ENCODE data around the gene TAF4.

Gene TAF4

GRCh38 chr20:62046431-62046830, 19.2 kb downstream of the TAF4 start:
- H3K4me1 Mint-ChIP-seq = peaks cover 9% of the 10 kb centered on the region

DNA sequence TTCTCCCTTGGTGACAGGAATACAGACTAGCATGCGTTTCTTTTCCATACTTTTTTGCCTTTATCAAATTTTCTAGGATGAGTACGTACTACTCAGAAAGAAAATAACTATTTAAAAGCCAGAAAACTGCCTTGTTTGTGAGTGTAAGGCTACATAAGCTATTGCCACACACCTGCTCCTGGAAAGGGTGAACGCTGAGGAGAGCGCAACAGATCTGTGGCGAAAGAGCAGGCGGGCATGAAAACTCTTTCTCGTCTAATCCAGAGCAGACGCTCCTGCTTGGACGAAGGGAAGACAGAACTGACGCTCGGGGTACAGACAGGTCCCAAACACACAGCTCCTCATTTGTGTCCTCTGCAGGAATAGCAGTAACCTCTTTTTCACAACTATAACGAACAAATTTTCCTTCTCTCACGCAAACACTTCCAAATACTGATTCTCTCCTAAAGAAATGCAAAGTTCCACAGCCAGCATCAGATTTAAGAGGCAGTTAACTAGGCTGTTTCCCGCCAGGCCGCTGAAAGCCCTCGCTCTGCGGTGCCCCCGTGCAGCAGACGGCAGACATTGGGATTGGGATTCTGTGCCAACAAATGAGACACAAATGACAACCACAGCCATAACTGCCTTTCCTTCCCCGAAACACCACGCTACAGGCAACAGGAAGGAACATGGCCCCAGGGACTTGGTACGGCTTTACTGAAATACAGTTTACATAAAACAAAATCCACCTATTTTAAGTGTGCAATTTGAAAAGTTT, 20.0 kb downstream of the TAF4 start:
- Mint-ChIP-seq H3K4me3 (no peak overlapping the region), H3K36me3 (ENCODE audit: low read depth) (no peaks in the 10 kb centered on the region), H3K27me3 (no peaks in the 10 kb centered on the region), H3K9me3 (no peaks in the 10 kb centered on the region), H3K4me1 (peaks cover 9% of the 10 kb centered on the region), H3K27ac (no peak overlapping the region)
- ATAC-seq (no peak), DNase-seq (no peak)

More at GRCh38 chr20:62046431-62046830, 19.2 kb downstream of the TAF4 start:
- no peak for ATAC-seq
- no peak for DNase-seq
- no peak overlapping the region for H3K27ac Mint-ChIP-seq
- H3K9me3 Mint-ChIP-seq = no peaks in the 10 kb centered on the region
- no peaks in the 10 kb centered on the region for H3K27me3 Mint-ChIP-seq
- no peaks in the 10 kb centered on the region for H3K36me3 Mint-ChIP-seq (ENCODE audit: low read depth)
- H3K4me3 Mint-ChIP-seq = no peak overlapping the region

- no peak for DNase-seq
- H3K36me3 Mint-ChIP-seq (ENCODE audit: low read depth) = no peaks in the 10 kb centered on the region
- no peaks in the 10 kb centered on the region for H3K27me3 Mint-ChIP-seq
- H3K4me3 Mint-ChIP-seq = no peak overlapping the region
- no peak overlapping the region for H3K27ac Mint-ChIP-seq
- H3K9me3 Mint-ChIP-seq = no peaks in the 10 kb centered on the region
- H3K4me1 Mint-ChIP-seq = peaks cover 9% of the 10 kb centered on the region
- ATAC-seq = no peak
Measured at GRCh38 chr20:62045118-62045517, 20.6 kb downstream of the TAF4 start.

DNA sequence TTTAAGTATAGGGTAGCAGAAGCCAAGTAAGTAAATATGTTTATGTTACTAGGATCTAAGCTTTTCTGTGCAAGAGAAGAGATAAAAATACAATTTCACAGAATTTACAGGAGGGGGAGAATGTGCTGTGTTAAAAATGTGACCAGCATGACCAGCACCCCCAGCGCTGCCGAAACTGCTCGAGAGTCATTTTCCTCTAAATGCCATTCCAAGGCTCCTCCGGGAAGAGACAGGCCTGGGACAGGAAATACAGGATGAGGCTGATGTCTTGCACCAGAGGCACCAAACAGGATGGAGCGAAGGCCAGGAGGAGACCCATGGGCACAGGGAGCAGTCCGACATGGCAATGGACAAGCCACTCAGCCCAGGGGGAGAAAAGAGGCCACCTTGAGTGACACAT, 21.1 kb downstream of the TAF4 start:
- no peak for ATAC-seq
- DNase-seq = no peak
- Mint-ChIP-seq H3K27ac (no peak overlapping the region), H3K4me3 (no peak overlapping the region), H3K36me3 (ENCODE audit: low read depth) (peaks cover 2% of the 10 kb centered on the region), H3K27me3 (no peaks in the 10 kb centered on the region), H3K9me3 (no peaks in the 10 kb centered on the region), H3K4me1 (peaks cover 13% of the 10 kb centered on the region)

DNA sequence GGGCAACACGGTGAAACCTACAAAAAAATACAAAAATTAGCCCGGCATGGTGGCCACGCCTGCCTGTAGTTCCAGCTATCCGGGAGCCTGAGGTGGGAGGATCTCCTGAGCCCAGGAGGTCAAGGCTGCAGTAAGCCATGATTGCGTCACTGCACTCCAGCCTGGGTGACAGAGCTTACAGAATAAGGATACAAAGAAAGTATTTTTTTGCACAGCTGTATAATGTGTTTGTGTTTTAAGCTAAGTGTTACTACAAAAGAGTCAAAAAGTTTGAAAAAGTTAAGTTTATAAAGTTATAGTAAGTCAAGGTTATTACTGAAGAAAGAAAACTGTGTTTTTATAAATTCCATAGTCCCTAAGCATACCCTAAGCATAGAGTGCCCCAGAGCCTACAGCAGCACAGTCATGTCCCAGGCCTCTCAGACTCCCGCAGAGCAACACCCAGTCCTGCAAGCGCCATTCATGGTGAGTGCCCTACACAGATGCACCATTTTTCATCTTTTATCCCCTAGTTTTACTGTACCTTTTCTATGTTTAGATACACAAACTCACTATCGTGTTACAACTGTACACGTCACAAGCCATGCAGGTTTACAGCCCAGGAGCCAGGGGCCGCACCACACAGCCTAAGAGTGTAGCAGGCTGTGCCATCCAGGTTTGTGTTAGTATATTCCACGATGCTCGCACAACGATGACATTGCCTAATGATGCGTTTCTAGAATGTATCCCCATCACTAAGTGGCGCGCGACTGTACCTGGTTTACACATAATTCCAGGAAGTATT, 22.4 kb downstream of the TAF4 start:
- H3K4me1 Mint-ChIP-seq = peaks cover 24% of the 10 kb centered on the region
- H3K4me3 Mint-ChIP-seq = no peak overlapping the region
- no peak for DNase-seq

DNA sequence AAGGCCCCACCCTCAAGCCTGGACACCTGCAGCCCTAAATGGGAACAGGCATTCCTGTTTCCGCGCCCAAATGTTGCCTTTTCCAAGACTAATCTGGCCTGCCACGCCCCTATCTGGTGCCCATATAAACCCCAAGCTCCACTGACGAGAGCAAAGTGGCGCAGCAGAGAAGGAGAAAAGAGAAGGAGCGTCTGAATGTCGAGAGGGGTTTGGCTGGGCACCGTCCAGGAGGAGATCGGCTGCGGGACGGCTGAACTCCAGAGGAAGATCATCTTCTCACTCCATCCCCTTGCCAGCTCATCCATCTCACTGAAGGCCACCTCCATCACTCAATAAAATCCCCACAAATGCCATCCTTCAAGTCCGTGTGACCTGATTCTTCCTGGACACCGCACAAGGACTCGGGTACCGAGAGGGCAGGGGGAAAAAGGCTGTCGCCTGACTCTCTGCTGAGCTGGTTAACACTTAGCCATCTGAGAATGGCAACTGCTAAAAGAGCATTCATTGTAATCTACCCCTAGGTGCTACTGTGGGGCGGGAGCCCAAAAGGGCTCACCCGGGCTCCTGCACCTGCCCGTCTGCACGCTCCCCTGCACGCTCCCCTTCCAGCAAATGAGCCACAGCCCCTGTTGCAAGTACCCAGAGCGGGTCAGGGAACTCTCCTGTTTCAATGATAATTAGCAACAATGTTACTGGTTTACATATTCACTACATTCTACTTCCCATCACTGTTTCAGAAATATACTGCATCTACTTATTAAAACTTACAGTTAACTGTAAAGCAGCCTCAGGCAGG, 23.5 kb downstream of the TAF4 start:
- peaks cover 16% of the 10 kb centered on the region for H3K36me3 Mint-ChIP-seq (ENCODE audit: low read depth)
- no peak overlapping the region for H3K27ac Mint-ChIP-seq
- peaks cover 24% of the 10 kb centered on the region for H3K4me1 Mint-ChIP-seq
- H3K4me3 Mint-ChIP-seq = no peak overlapping the region
- H3K27me3 Mint-ChIP-seq = no peaks in the 10 kb centered on the region
- no peak for DNase-seq
- no peaks in the 10 kb centered on the region for H3K9me3 Mint-ChIP-seq
- ATAC-seq = no peak

More for the DNA sequence above, 22.4 kb downstream of the TAF4 start:
- ATAC-seq = no peak
- Mint-ChIP-seq H3K36me3 (ENCODE audit: low read depth) (peaks cover 10% of the 10 kb centered on the region), H3K27me3 (no peaks in the 10 kb centered on the region), H3K9me3 (no peaks in the 10 kb centered on the region), H3K27ac (no peak overlapping the region)

DNA sequence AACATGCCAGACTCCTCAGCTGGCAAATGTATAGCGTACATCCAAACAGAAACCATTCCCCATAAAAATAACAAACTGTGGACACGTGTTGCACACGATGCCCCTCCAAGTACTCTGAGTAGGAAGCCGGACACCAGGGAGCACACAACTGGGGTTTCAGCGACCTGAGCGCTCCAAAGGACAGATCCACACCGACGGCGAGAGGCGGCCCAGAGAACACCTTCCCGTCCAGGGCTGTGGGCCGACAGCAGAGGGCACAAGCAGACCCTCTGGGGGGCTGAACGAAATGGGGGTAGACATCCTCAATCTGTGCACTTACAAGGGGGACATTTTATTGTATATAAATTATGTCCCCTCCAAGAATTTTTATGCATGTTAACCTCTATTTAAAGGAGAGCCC, 24.7 kb downstream of the TAF4 start:
- peaks cover 32% of the 10 kb centered on the region for H3K4me1 Mint-ChIP-seq

DNA sequence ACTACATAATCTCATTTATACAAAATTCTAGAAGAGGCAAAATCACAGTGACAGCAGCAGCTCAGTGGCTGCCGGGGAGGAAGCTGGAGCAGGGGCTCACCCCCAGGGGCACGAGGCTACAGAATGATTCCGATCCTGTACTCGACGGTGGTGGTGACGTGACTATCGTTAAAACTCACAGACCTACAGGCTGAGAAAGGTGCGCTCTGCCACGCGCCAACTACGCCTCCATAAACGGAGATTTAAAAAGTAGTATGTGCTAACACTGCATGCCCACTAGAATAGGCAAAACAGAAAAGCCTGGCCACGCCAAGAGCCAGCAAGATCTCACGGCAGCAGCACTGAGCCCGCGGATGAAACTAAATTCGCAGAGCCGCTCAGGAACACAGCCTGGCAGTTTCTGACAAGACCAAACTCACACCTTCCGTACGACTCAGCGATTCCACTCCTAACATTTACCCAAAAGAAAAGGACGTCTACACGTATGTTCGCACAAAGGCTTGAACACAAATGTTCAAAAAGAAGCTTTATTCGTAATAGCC, 25.2 kb downstream of the TAF4 start:
- peaks cover 32% of the 10 kb centered on the region for H3K4me1 Mint-ChIP-seq
- DNase-seq = no peak
- no peak overlapping the region for H3K4me3 Mint-ChIP-seq
- no peaks in the 10 kb centered on the region for H3K27me3 Mint-ChIP-seq
- ATAC-seq = no peak
- no peaks in the 10 kb centered on the region for H3K9me3 Mint-ChIP-seq
- H3K36me3 Mint-ChIP-seq (ENCODE audit: low read depth) = peaks cover 16% of the 10 kb centered on the region
- H3K27ac Mint-ChIP-seq = no peak overlapping the region

More for the DNA sequence above, 24.7 kb downstream of the TAF4 start:
- H3K4me3 Mint-ChIP-seq = no peak overlapping the region
- H3K9me3 Mint-ChIP-seq = no peaks in the 10 kb centered on the region
- no peak overlapping the region for H3K27ac Mint-ChIP-seq
- no peaks in the 10 kb centered on the region for H3K27me3 Mint-ChIP-seq
- no peak for ATAC-seq
- DNase-seq = no peak
- H3K36me3 Mint-ChIP-seq (ENCODE audit: low read depth) = peaks cover 16% of the 10 kb centered on the region

DNA sequence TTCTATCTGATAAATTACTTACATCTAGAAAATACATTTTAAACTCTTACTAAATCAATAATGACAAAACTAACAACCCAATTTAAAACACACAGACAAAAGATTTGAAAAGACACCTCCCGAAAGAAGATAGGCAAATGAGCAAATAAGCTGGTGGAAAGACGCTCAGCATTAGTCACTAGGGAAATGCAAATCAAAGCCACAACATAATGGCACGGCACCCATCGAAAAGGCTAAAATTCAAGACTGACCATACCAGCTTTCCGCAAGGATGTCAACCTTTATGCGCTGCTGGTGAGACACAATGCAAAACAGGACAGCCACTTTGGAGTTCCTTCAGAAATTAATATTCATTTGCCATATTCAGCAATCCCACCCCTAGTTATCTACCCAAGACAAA, 25.9 kb downstream of the TAF4 start:
- DNase-seq (no peak), ATAC-seq (no peak)
- Mint-ChIP-seq H3K4me1 (peaks cover 32% of the 10 kb centered on the region), H3K27ac (no peak overlapping the region), H3K27me3 (no peaks in the 10 kb centered on the region), H3K4me3 (no peak overlapping the region), H3K36me3 (ENCODE audit: low read depth) (peaks cover 16% of the 10 kb centered on the region), H3K9me3 (no peaks in the 10 kb centered on the region)

DNA sequence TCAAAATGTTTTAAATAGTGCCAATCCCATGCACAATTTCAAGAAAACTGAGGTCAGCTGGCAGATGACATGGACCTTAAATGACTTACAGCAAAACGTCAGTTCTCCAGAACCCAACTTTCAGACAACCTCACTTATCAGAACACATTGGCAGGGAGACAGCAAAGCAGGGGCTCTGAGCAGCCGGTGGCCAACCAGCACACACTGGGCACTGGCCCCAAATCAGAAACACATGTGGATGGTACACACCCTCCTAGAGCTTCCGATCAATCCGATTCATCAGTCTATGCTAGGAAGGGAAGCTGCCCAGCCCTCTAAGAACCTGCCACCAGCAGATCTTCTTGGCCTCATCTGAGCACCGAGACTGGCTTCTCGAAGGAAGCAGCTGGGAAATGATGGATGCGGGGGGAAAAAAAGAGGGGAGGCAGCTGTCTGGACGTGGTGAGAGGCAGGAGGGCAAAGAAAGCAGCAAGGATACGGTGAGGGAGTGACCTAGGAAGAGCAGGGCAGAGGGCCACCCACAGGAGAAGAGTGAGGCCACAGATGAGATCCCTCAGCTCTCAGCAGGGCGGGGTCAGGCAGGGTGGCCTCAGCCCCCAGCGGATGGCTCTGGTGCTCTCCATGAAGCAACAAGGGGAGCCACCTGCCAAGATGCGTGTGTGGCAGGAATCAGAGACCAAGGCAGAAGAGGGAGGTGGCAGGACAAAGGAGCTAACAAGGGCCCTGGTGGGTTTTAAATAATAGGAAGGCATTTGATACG, 32.9 kb downstream of the TAF4 start:
- Mint-ChIP-seq H3K4me1 (peaks cover 41% of the 10 kb centered on the region), H3K27me3 (no peaks in the 10 kb centered on the region), H3K9me3 (no peaks in the 10 kb centered on the region), H3K4me3 (no peak overlapping the region), H3K27ac (no peak overlapping the region), H3K36me3 (ENCODE audit: low read depth) (peaks cover 5% of the 10 kb centered on the region)
- no peak for DNase-seq
- ATAC-seq = no peak

DNA sequence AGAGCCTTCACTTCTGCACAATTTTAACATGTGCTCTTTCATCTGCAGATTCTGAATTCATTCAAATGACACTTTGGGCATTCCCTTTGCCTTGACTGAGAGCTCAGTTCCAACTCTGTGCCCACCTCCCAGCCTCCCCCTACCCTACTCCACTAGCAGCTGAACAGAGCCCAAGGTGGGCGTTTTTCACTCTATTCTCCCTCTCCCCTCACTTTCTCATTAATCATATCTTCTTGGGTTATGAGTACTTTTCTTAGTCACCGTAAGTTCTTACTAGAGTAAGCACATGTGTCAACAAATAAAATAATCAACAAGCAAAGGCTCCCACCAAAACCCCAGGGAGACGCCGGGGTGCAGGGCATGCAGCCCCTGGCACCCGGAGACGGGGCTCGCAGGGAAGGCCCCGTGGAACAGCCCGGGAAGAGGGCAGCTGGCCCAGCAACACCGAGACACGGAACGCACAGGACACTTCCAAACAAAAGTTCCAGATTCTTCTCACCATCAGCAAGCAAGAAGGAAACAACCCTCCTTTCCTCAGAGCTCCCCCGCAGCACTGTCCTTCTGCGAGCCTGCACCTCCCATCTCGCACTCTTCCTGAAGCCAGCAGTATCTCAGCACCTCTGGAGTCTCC, 34.1 kb downstream of the TAF4 start:
- ATAC-seq = no peak
- Mint-ChIP-seq H3K27me3 (no peaks in the 10 kb centered on the region), H3K4me3 (no peak overlapping the region), H3K4me1 (peaks cover 46% of the 10 kb centered on the region), H3K36me3 (ENCODE audit: low read depth) (no peaks in the 10 kb centered on the region), H3K27ac (peak overlapping the region; percentile 20), H3K9me3 (no peaks in the 10 kb centered on the region)
- DNase-seq = no peak

- H3K4me3 Mint-ChIP-seq = no peak overlapping the region
Measured at GRCh38 chr20:62030834-62031434, 34.7 kb downstream of the TAF4 start.

GRCh38 chr20:62030357-62030756, 35.3 kb downstream of the TAF4 start:
- ATAC-seq = no peak
- Mint-ChIP-seq H3K4me1 (peaks cover 53% of the 10 kb centered on the region), H3K4me3 (no peak overlapping the region), H3K27me3 (no peaks in the 10 kb centered on the region), H3K27ac (peak overlapping the region; percentile 42), H3K36me3 (ENCODE audit: low read depth) (peaks cover 2% of the 10 kb centered on the region), H3K9me3 (no peaks in the 10 kb centered on the region)
- DNase-seq = no peak

More at GRCh38 chr20:62030834-62031434, 34.7 kb downstream of the TAF4 start:
- no peak for ATAC-seq
- H3K4me1 Mint-ChIP-seq = peaks cover 48% of the 10 kb centered on the region
- H3K27ac Mint-ChIP-seq = peak overlapping the region; percentile 42
- no peaks in the 10 kb centered on the region for H3K27me3 Mint-ChIP-seq
- DNase-seq = no peak
- no peaks in the 10 kb centered on the region for H3K9me3 Mint-ChIP-seq
- peaks cover 2% of the 10 kb centered on the region for H3K36me3 Mint-ChIP-seq (ENCODE audit: low read depth)

All from activated naive CD8-positive, alpha-beta T cell treated with anti-CD3 and anti-CD28 coated beads, Interleukin-2, amount 50 U/mL, for 24 hours (primary cell).